Smooth muscle cell (in vitro differentiated cells): ENCODE data around the gene GRID1. TPM values are rescaled to one million over a fixed set of nuclear protein-coding genes. Genes with fewer than 3 reads are reported as not detected.

ENCODE experiments used
- DNase-seq: peaks from one replicate; lab custom pipeline; 2025; ENCODE audit not compliant: unreplicated experiment; lab: John Stamatoyannopoulos, UW
- H2AFZ ChIP-seq: fragments of 200-600 bp; sonication (generic); 2 replicates; pipeline ENCODE4 v1.6.0; 2016; ENCODE audit warnings: antibody characterized with exemption, low read depth, mild to moderate bottlenecking
- H3F3A ChIP-seq: fragments of 200-600 bp; sonication (generic); 2 replicates; pipeline ENCODE4 v1.6.0; 2017; ENCODE audit warnings: antibody characterized with exemption, low read depth
- H3K27ac ChIP-seq: fragments of 200-600 bp; sonication (generic); 2 replicates; pipeline ENCODE4 v1.5.1; 2016; ENCODE audit warnings: low read depth, mild to moderate bottlenecking
- H3K27me3 ChIP-seq: fragments of 200-600 bp; sonication (generic); 2 replicates; pipeline ENCODE4 v1.6.1; 2016; ENCODE audit warnings: low read depth, mild to moderate bottlenecking
- H3K36me3 ChIP-seq: fragments of 200-600 bp; sonication (generic); 2 replicates; pipeline ENCODE4 v1.5.1; 2016; ENCODE audit warnings: low read depth
- H3K4me1 ChIP-seq: fragments of 200-600 bp; sonication (generic); 2 replicates; pipeline ENCODE4 v1.5.1; 2016; ENCODE audit warnings: low read depth
- H3K4me2 ChIP-seq: fragments of 200-600 bp; sonication (generic); 2 replicates; pipeline ENCODE4 v1.6.0; 2016; ENCODE audit warnings: mild to moderate bottlenecking
- H3K4me3 ChIP-seq: fragments of 200-600 bp; sonication (generic); 2 replicates; pipeline ENCODE4 v1.5.1; 2016; ENCODE audit warnings: mild to moderate bottlenecking
- H3K79me2 ChIP-seq: fragments of 200-600 bp; sonication (generic); 2 replicates; pipeline ENCODE4 v1.6.0; 2016; ENCODE audit warnings: low read depth, mild to moderate bottlenecking
- H3K9ac ChIP-seq: fragments of 200-600 bp; sonication (generic); 2 replicates; pipeline ENCODE4 v1.6.0; 2016; ENCODE audit warnings: low read depth
- H3K9me3 ChIP-seq: fragments of 200-600 bp; sonication (generic); replicated peaks from 2 replicates; pipeline ENCODE4 v1.5.1; 2016; ENCODE audit warnings: low read depth
- H4K20me1 ChIP-seq: fragments of 200-600 bp; sonication (generic); 2 replicates; pipeline ENCODE4 v1.6.0; 2016; ENCODE audit warnings: low read depth
- CTCF ChIP-seq: fragments of 200-600 bp; sonication (generic); IDR thresholded peaks from 2 replicates; pipeline ENCODE4 v1.5.1; 2017; ENCODE audit warnings: borderline replicate concordance, mild to moderate bottlenecking, antibody characterized with exemption; ENCODE audit not compliant: insufficient read depth, poor library complexity, severe bottlenecking
- WGBS: methylation state at CpG from one replicate; pipeline ENCODE4 v1.1.7; 2016; ENCODE audit warnings: low lambda C conversion rate; 5-methylcytosine and 5-hydroxymethylcytosine counted together
- polyA plus RNA-seq: library from polyadenylated mRNA; unstranded; fragments of >200 nt; fragmentation: Nextera tagmentation; extraction: Ambion mirVana; gene quantifications from 2 replicates; pipeline ENCODE4 v1.2.1, GENCODE V29; 2016
- total RNA-seq: library from RNA; depleted of rRNA; stranded (reverse); fragments of >200 nt; gene quantifications from 2 replicates; pipeline ENCODE4 v1.2.3, GENCODE V29; 2014

The GRID1 gene
- total and polyA plus RNA-seq, 2 experiments from 2014 or later, result 4.4 to 7.4 TPM

- Histone ChIP-seq H3K27me3 (no peaks in the 10 kb centered on the region), H3K79me2 (no peaks in the 10 kb centered on the region), H3K36me3 (no peaks in the 10 kb centered on the region)
These were observed 106.6 kb downstream of the GRID1 start for GRCh38 chr10:86259901-86260562.

GRCh38 chr10:86258941-86259340 is 107.7 kb downstream of the GRID1 start:
- no peak overlapping the region for H3K4me2 ChIP-seq
- no peaks in the 10 kb centered on the region for H3K9me3 ChIP-seq

More at GRCh38 chr10:86259901-86260562, 106.6 kb downstream of the GRID1 start:
- 92% methylated on average over 4 of the region's 4 CpGs for WGBS
- Histone ChIP-seq H3K9me3 (no peaks in the 10 kb centered on the region), H2AFZ (no peak overlapping the region), H3F3A (no peaks in the 10 kb centered on the region), H3K4me1 (no peaks in the 10 kb centered on the region), H4K20me1 (peaks cover under 1% of the 10 kb centered on the region), H3K4me2 (no peak overlapping the region), H3K9ac (no peak overlapping the region), H3K27ac (no peak overlapping the region), H3K4me3 (no peak overlapping the region)
- no peak for DNase-seq
- no peak for TF ChIP-seq CTCF

GRCh38 chr10:86258499-86258898 is 108.1 kb downstream of the GRID1 start:
- H3K27ac ChIP-seq, result no peak overlapping the region

More at GRCh38 chr10:86258941-86259340, 107.7 kb downstream of the GRID1 start:
- no peaks in the 10 kb centered on the region for H3K27me3 ChIP-seq
- no peaks in the 10 kb centered on the region for H3K36me3 ChIP-seq
- H3K27ac ChIP-seq, result no peak overlapping the region
- no peak overlapping the region for H2AFZ ChIP-seq
- TF ChIP-seq CTCF, result no peak
- H3K79me2 ChIP-seq, result no peaks in the 10 kb centered on the region
- H3K4me1 ChIP-seq, result no peaks in the 10 kb centered on the region
- no peak overlapping the region for H3K4me3 ChIP-seq
- H4K20me1 ChIP-seq, result peaks cover 12% of the 10 kb centered on the region
- DNase-seq, result no peak
- no peaks in the 10 kb centered on the region for H3F3A ChIP-seq
- 60% methylated on average over 3 of the region's 3 CpGs for WGBS
- no peak overlapping the region for H3K9ac ChIP-seq

More at GRCh38 chr10:86258499-86258898, 108.1 kb downstream of the GRID1 start:
- TF ChIP-seq CTCF, result no peak
- H3K4me2 ChIP-seq, result no peak overlapping the region
- H3K4me1 ChIP-seq, result no peaks in the 10 kb centered on the region
- no peak overlapping the region for H2AFZ ChIP-seq
- no peak overlapping the region for H3K4me3 ChIP-seq
- no peaks in the 10 kb centered on the region for H3K79me2 ChIP-seq
- no peaks in the 10 kb centered on the region for H3K36me3 ChIP-seq
- DNase-seq, result no peak
- no peak overlapping the region for H3K9ac ChIP-seq
- H3K27me3 ChIP-seq, result no peaks in the 10 kb centered on the region
- peaks cover 15% of the 10 kb centered on the region for H4K20me1 ChIP-seq
- 58% methylated on average over 1 of the region's 1 CpG for WGBS
- H3F3A ChIP-seq, result no peaks in the 10 kb centered on the region
- H3K9me3 ChIP-seq, result no peaks in the 10 kb centered on the region
